Lung (tissue), 12 donors: ENCODE measurements around the gene DGKD. TPM values are rescaled to one million over a fixed set of nuclear protein-coding genes. Genes with fewer than 3 reads are reported as not detected.

Experiments
- ATAC-seq: fragments of 200-7000 bp; cut with Tn5 transposase; one replicate; pipeline ENCODE4 v1.9.1; 2020; ENCODE audit warnings: moderate number of reproducible peaks; ENCODE audit not compliant: insufficient read depth, low FRiP score
- DNase-seq, 3 donors: peaks; one replicate each; pipeline ENCODE4 v3.0.0-alpha.2; 2013 to 2017
- H3K27ac ChIP-seq, 2 donors: one replicate each; pipeline ENCODE4 v1.5.1; 2013; ENCODE audit warnings: mild to moderate bottlenecking in 2 of 2, moderate library complexity in 2 of 2, control low read depth in 1 of 2, inconsistent platforms in 1 of 2, low read depth in 1 of 2, low read length in 1 of 2
- H3K27me3 ChIP-seq, 3 donors: one replicate each; pipeline ENCODE4 v1.5.1; 2013; ENCODE audit warnings: low read length in 2 of 3; ENCODE audit not compliant: control insufficient read depth in 3 of 3, insufficient read depth in 3 of 3
- H3K36me3 ChIP-seq, 4 donors: one replicate each; pipeline ENCODE4 v1.5.1; 2013; ENCODE audit warnings: low read length in 4 of 4, mild to moderate bottlenecking in 1 of 4, moderate library complexity in 1 of 4; ENCODE audit not compliant: control insufficient read depth in 4 of 4, insufficient read depth in 4 of 4
- H3K4me1 ChIP-seq, 5 donors: one replicate each; pipeline ENCODE4 v1.5.1; 2013; ENCODE audit warnings: low read length in 5 of 5, mild to moderate bottlenecking in 2 of 5, moderate library complexity in 1 of 5; ENCODE audit not compliant: control insufficient read depth in 5 of 5, insufficient read depth in 5 of 5
- H3K4me3 ChIP-seq: one replicate; pipeline ENCODE4 v1.5.1; 2013; ENCODE audit warnings: mild to moderate bottlenecking, control low read depth, moderate library complexity
- H3K9ac ChIP-seq, 2 donors: one replicate each; pipeline ENCODE4 v1.5.1; 2013; ENCODE audit warnings: low read length in 2 of 2, control low read depth in 1 of 2; ENCODE audit not compliant: insufficient read depth in 1 of 2
- H3K9me3 ChIP-seq, 4 donors: one replicate each; pipeline ENCODE4 v1.5.1; 2013; ENCODE audit warnings: low read length in 3 of 4, mild to moderate bottlenecking in 1 of 4, moderate library complexity in 1 of 4; ENCODE audit not compliant: control insufficient read depth in 4 of 4, insufficient read depth in 3 of 4
- WGBS, 2 donors: extraction: QIAGEN DNeasy Blood & Tissue Kit; methylation state at CpG; one replicate each; pipeline ENCODE4 v1.1.7; 2013; 5-methylcytosine and 5-hydroxymethylcytosine counted together
- polyA plus RNA-seq, 2 donors: library from polyadenylated mRNA; stranded (reverse); fragments of 200-250 nt; gene quantifications; one replicate each; pipeline ENCODE4 v1.2.1, GENCODE V29; 2013
- total RNA-seq, 2 donors: library from RNA; depleted of rRNA in 1 of 2; stranded (reverse); fragments of >200 nt in 1 of 2; gene quantifications; one replicate each; pipeline ENCODE4 v1.2.1, GENCODE V29; 2014 to 2021
- TF ChIP-seq, protein P1 (sequence below): IDR thresholded peaks from 2 replicates; pipeline ENCODE4 v1.5.1; 2012; ENCODE audit warnings: mild to moderate bottlenecking; ENCODE audit errors: control extremely low read depth, extremely low read depth
- donor health status: control.
- donor health status: control.
- donor health status: Bipolar disorder and iron deficiency.
- donor health status: healthy.
- donor health status: DM: yes; HTN: yes; CAD: no.

DGKD gene
- total and polyA plus RNA-seq, 4 donors = 30.3 to 77.4 (median 44.0) TPM

DNA sequence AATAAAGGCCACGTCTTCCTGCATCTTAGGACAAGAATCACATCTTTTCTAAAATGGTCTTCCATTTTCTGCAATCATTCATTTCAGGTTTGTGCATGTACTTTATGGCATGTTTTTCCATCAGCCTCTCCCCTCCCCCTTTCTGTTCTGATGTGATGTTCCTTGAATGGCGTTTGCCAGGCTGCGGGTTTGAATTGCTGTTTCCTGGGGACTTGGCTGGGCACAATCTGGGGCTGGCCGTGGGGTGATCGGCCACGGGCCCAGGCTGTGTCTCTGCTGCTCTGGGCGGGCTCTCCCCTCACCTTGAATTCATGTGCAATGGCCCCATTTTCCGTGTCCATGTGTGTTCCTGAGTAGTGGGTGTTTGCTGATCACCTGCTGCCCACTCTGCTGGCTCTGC is 15.2 kb downstream of the DGKD start:
- Histone ChIP-seq H3K9me3 (peaks cover 0 to under 1% (median 0%) of the 10 kb centered on the region in 4 donors), H3K9ac (no peak overlapping the region), H3K36me3 (no peaks in the 10 kb centered on the region), H3K4me1 (peaks cover 0 to 2% (median 0%) of the 10 kb centered on the region in 5 donors), H3K4me3 (no peak overlapping the region), H3K27me3 (no peaks in the 10 kb centered on the region), H3K27ac (no peak overlapping the region)
- DNase-seq = no peak
- TF ChIP-seq, protein P1, sequence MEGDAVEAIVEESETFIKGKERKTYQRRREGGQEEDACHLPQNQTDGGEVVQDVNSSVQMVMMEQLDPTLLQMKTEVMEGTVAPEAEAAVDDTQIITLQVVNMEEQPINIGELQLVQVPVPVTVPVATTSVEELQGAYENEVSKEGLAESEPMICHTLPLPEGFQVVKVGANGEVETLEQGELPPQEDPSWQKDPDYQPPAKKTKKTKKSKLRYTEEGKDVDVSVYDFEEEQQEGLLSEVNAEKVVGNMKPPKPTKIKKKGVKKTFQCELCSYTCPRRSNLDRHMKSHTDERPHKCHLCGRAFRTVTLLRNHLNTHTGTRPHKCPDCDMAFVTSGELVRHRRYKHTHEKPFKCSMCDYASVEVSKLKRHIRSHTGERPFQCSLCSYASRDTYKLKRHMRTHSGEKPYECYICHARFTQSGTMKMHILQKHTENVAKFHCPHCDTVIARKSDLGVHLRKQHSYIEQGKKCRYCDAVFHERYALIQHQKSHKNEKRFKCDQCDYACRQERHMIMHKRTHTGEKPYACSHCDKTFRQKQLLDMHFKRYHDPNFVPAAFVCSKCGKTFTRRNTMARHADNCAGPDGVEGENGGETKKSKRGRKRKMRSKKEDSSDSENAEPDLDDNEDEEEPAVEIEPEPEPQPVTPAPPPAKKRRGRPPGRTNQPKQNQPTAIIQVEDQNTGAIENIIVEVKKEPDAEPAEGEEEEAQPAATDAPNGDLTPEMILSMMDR = no peak
- WGBS, 2 donors = 88% methylated on average over 8 of the region's 8 CpGs
- no peak for ATAC-seq

- TF ChIP-seq, protein P1 = no peak
- ATAC-seq = no peak
- no peak for DNase-seq
- Histone ChIP-seq H3K4me1 (peaks cover 0 to 2% (median 0%) of the 10 kb centered on the region in 5 donors), H3K27me3 (no peaks in the 10 kb centered on the region), H3K36me3 (no peaks in the 10 kb centered on the region), H3K9ac (no peak overlapping the region), H3K9me3 (no peaks in the 10 kb centered on the region), H3K4me3 (no peak overlapping the region), H3K27ac (no peak overlapping the region)
- WGBS, 2 donors = 69 to 78% methylated on average over 9 of the region's 9 CpGs
Measured at GRCh38 chr2:233369897-233370685, 15.8 kb downstream of the DGKD start.

GRCh38 chr2:233371641-233372040 is 17.3 kb downstream of the DGKD start:
- Histone ChIP-seq H3K9ac (no peak overlapping the region), H3K4me3 (no peak overlapping the region), H3K27ac (no peak overlapping the region), H3K36me3 (no peaks in the 10 kb centered on the region), H3K9me3 (no peaks in the 10 kb centered on the region), H3K27me3 (no peaks in the 10 kb centered on the region), H3K4me1 (peaks cover 0 to 5% (median 0%) of the 10 kb centered on the region in 5 donors)
- TF ChIP-seq, protein P1 = no peak
- ATAC-seq = no peak
- WGBS, 2 donors = 81 to 92% methylated on average over 2 of the region's 2 CpGs
- DNase-seq = peak in 1 of 3 donors; percentile 29
